Measurements from ENCODE around the gene C1QTNF9B. TPM values are rescaled to one million over a fixed set of nuclear protein-coding genes. Genes with fewer than 3 reads are reported as not detected.

Gene C1QTNF9B
- total RNA-seq, 1 donor from 2014 or later, result not detected

DNA sequence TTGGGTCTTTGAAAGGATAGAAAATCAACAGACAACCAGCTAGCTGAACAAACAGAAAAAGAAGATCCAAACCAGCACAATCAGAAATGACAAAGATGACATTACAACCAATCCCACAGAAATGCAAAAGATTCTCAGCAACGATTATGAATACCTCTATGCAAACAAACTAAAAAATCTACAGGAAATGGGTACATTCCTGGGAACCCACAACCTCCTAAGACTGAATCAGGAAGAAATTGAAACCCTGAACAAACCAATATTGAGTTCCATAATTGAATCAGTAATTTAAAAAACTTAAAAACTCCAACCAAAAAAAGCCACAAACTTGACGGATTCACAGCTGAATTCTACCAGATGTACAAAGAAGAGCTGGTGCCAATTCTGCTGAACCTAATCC is 20.9 kb upstream of the C1QTNF9B start:
- DNase-seq (ENCODE audit: low read depth), result peak; percentile 44
- H2AFZ ChIP-seq (ENCODE audit: low read depth, low read length), result no peak overlapping the region
- no peak overlapping the region for H3K4me3 ChIP-seq (ENCODE audit: insufficient read depth, low read depth, low read length)
- no peak overlapping the region for H3K27ac ChIP-seq (ENCODE audit: low read depth, low read length)
- no peaks in the 10 kb centered on the region for H3K27me3 ChIP-seq (ENCODE audit: insufficient read depth, low read length)
- peaks cover 5% of the 10 kb centered on the region for H3K4me1 Mint-ChIP-seq (ENCODE audit: low read depth, unreplicated experiment)
- peaks cover 4% of the 10 kb centered on the region for H3K9me3 Mint-ChIP-seq (ENCODE audit: unreplicated experiment)
- FAIRE-seq, result peak; percentile 96
- no peak for TF ChIP-seq EZH2 (IDR thresholded peaks at IDR 0.05; ENCODE audit: insufficient read depth, low read length)
- TF ChIP-seq, protein P1, sequence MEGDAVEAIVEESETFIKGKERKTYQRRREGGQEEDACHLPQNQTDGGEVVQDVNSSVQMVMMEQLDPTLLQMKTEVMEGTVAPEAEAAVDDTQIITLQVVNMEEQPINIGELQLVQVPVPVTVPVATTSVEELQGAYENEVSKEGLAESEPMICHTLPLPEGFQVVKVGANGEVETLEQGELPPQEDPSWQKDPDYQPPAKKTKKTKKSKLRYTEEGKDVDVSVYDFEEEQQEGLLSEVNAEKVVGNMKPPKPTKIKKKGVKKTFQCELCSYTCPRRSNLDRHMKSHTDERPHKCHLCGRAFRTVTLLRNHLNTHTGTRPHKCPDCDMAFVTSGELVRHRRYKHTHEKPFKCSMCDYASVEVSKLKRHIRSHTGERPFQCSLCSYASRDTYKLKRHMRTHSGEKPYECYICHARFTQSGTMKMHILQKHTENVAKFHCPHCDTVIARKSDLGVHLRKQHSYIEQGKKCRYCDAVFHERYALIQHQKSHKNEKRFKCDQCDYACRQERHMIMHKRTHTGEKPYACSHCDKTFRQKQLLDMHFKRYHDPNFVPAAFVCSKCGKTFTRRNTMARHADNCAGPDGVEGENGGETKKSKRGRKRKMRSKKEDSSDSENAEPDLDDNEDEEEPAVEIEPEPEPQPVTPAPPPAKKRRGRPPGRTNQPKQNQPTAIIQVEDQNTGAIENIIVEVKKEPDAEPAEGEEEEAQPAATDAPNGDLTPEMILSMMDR (IDR thresholded peaks at IDR 0.05; ENCODE audit: insufficient read depth, low read depth, low read length), result no peak
- H3K79me2 ChIP-seq (ENCODE audit: insufficient read depth, low read length), result no peaks in the 10 kb centered on the region
- no peak overlapping the region for H3K4me3 Mint-ChIP-seq (ENCODE audit: unreplicated experiment)
- H3K4me2 ChIP-seq (ENCODE audit: low read length), result peak overlapping the region; percentile 62
- peaks cover 4% of the 10 kb centered on the region for H3K4me1 ChIP-seq (ENCODE audit: insufficient read depth, low read length)
- H3K9me3 ChIP-seq (ENCODE audit: insufficient read depth, low read depth, low read length), result no peaks in the 10 kb centered on the region
- H3K27me3 Mint-ChIP-seq (ENCODE audit: low read depth, unreplicated experiment), result no peaks in the 10 kb centered on the region
- H3K36me3 Mint-ChIP-seq (ENCODE audit: low read depth, unreplicated experiment), result no peaks in the 10 kb centered on the region
- H4K20me1 ChIP-seq (ENCODE audit: insufficient read depth, low read length), result no peaks in the 10 kb centered on the region
- no peaks in the 10 kb centered on the region for H3K36me3 ChIP-seq (ENCODE audit: insufficient read depth, low read length)
- no peak overlapping the region for H3K9ac ChIP-seq (ENCODE audit: low read length)
- peak overlapping the region; percentile 56 for H3K27ac Mint-ChIP-seq (ENCODE audit: unreplicated experiment)

DNA sequence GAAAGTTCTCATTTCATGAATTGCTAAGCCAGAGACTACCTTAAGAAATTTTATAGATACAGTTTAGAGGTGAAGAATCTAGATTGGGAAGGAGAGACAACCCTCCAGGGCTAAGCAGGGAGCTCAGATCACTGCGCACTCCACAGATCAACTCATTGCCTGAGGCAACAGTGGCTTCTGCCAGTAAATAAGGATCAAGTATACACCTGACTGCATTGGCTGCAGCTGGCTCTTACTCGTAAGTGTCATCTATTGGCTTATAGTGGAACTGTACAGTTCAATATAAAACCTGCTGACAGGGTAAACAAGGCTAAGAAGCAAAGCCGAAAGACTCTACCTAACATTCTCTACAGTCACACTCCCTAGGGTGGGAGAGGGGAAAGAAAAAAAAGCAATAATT is 18.0 kb upstream of the C1QTNF9B start:
- Histone ChIP-seq H3K4me1 (ENCODE audit: insufficient read depth, low read length) (peaks cover 4% of the 10 kb centered on the region), H2AFZ (ENCODE audit: low read depth, low read length) (no peak overlapping the region), H3K27me3 (ENCODE audit: insufficient read depth, low read length) (no peaks in the 10 kb centered on the region), H3K27ac (ENCODE audit: low read depth, low read length) (no peak overlapping the region), H3K79me2 (ENCODE audit: insufficient read depth, low read length) (no peaks in the 10 kb centered on the region), H3K36me3 (ENCODE audit: insufficient read depth, low read length) (no peaks in the 10 kb centered on the region), H3K9me3 (ENCODE audit: insufficient read depth, low read depth, low read length) (no peaks in the 10 kb centered on the region), H3K4me3 (ENCODE audit: insufficient read depth, low read depth, low read length) (no peak overlapping the region), H3K4me2 (ENCODE audit: low read length) (no peak overlapping the region), H4K20me1 (ENCODE audit: insufficient read depth, low read length) (no peaks in the 10 kb centered on the region), H3K9ac (ENCODE audit: low read length) (no peak overlapping the region)
- no peaks in the 10 kb centered on the region for H3K27me3 Mint-ChIP-seq (ENCODE audit: low read depth, unreplicated experiment)
- no peak overlapping the region for H3K27ac Mint-ChIP-seq (ENCODE audit: unreplicated experiment)
- no peak overlapping the region for H3K4me3 Mint-ChIP-seq (ENCODE audit: unreplicated experiment)
- H3K9me3 Mint-ChIP-seq (ENCODE audit: unreplicated experiment), result peaks cover 4% of the 10 kb centered on the region
- FAIRE-seq (no peak), DNase-seq (ENCODE audit: low read depth) (no peak)
- H3K4me1 Mint-ChIP-seq (ENCODE audit: low read depth, unreplicated experiment), result no peaks in the 10 kb centered on the region
- TF ChIP-seq, protein P1 (IDR thresholded peaks at IDR 0.05; ENCODE audit: insufficient read depth, low read depth, low read length), result no peak
- no peak for TF ChIP-seq EZH2 (IDR thresholded peaks at IDR 0.05; ENCODE audit: insufficient read depth, low read length)
- no peaks in the 10 kb centered on the region for H3K36me3 Mint-ChIP-seq (ENCODE audit: low read depth, unreplicated experiment)

DNA sequence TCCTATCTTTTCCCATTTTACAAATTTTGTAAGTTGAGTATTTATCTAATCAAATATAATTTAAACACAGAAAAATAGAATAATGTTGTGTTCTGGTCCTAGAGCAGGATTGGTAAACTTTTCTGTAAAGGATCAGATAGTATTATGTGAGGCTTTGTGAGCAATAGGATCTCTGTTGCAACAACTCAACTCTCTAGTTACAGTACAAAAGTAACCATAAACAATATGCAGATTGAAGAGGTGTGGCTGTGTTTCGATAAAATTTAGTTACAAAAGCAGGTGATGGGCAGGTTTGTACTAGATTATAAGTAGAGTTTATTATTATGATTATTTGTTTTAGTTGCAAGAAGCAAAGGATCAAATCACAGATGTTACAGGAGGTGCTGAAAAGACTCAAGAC is 15.2 kb upstream of the C1QTNF9B start:
- Histone ChIP-seq H3K27ac (ENCODE audit: low read depth, low read length) (no peak overlapping the region), H3K27me3 (ENCODE audit: insufficient read depth, low read length) (no peaks in the 10 kb centered on the region), H3K9me3 (ENCODE audit: insufficient read depth, low read depth, low read length) (no peaks in the 10 kb centered on the region), H3K4me2 (ENCODE audit: low read length) (no peak overlapping the region), H3K4me3 (ENCODE audit: insufficient read depth, low read depth, low read length) (no peak overlapping the region), H4K20me1 (ENCODE audit: insufficient read depth, low read length) (no peaks in the 10 kb centered on the region), H2AFZ (ENCODE audit: low read depth, low read length) (no peak overlapping the region), H3K4me1 (ENCODE audit: insufficient read depth, low read length) (no peaks in the 10 kb centered on the region), H3K9ac (ENCODE audit: low read length) (no peak overlapping the region), H3K79me2 (ENCODE audit: insufficient read depth, low read length) (no peaks in the 10 kb centered on the region), H3K36me3 (ENCODE audit: insufficient read depth, low read length) (no peaks in the 10 kb centered on the region)
- no peaks in the 10 kb centered on the region for H3K9me3 Mint-ChIP-seq (ENCODE audit: unreplicated experiment)
- FAIRE-seq (no peak), DNase-seq (ENCODE audit: low read depth) (no peak)
- TF ChIP-seq EZH2 (IDR thresholded peaks at IDR 0.05; ENCODE audit: insufficient read depth, low read length), result no peak
- TF ChIP-seq, protein P1 (IDR thresholded peaks at IDR 0.05; ENCODE audit: insufficient read depth, low read depth, low read length), result no peak
- H3K27ac Mint-ChIP-seq (ENCODE audit: unreplicated experiment), result no peak overlapping the region
- no peaks in the 10 kb centered on the region for H3K27me3 Mint-ChIP-seq (ENCODE audit: low read depth, unreplicated experiment)
- H3K36me3 Mint-ChIP-seq (ENCODE audit: low read depth, unreplicated experiment), result no peaks in the 10 kb centered on the region
- no peak overlapping the region for H3K4me3 Mint-ChIP-seq (ENCODE audit: unreplicated experiment)
- no peaks in the 10 kb centered on the region for H3K4me1 Mint-ChIP-seq (ENCODE audit: low read depth, unreplicated experiment)

Data from astrocyte (in vitro differentiated cells and primary cell).